Endodermal cell (in vitro differentiated cells): Measurements from ENCODE around the gene EML1. TPM values are rescaled to one million over a fixed set of nuclear protein-coding genes. Genes with fewer than 3 reads are reported as not detected.

Experiments
- DNase-seq: peaks from one replicate; pipeline ENCODE4 v3.0.0-alpha.2; 2017
- H3K27ac ChIP-seq: 2 replicates; pipeline ENCODE4 v1.5.1; 2013; ENCODE audit warnings: mild to moderate bottlenecking, low read depth, low read length, moderate library complexity
- H3K27me3 ChIP-seq: 2 replicates; pipeline ENCODE4 v1.6.1; 2013; ENCODE audit warnings: mild to moderate bottlenecking, low read length, moderate library complexity; ENCODE audit not compliant: insufficient read depth, control insufficient read depth, poor library complexity, severe bottlenecking
- H3K36me3 ChIP-seq: 2 replicates; pipeline ENCODE4 v1.7.0; 2013; ENCODE audit warnings: mild to moderate bottlenecking, low read length, moderate library complexity; ENCODE audit not compliant: control insufficient read depth, insufficient read depth
- H3K4me1 ChIP-seq: one replicate; pipeline ENCODE4 v1.7.0; 2013; ENCODE audit warnings: low read length; ENCODE audit not compliant: control insufficient read depth, insufficient read depth
- H3K4me3 ChIP-seq: 2 replicates; pipeline ENCODE4 v1.5.1; 2013; ENCODE audit warnings: mild to moderate bottlenecking, low read length, moderate library complexity
- H3K9ac ChIP-seq: 2 replicates; pipeline ENCODE4 v1.6.1; 2013; ENCODE audit warnings: mild to moderate bottlenecking, low read length, moderate library complexity; ENCODE audit not compliant: poor library complexity, severe bottlenecking; ENCODE audit errors: extremely low read depth
- H3K9me3 ChIP-seq: 2 replicates; pipeline ENCODE4 v1.6.1; 2013; ENCODE audit warnings: mild to moderate bottlenecking, low read length, moderate library complexity; ENCODE audit not compliant: control insufficient read depth
- H3K27ac Mint-ChIP-seq: 2 replicates; pipeline ENCODE4 v1.8.0; 2020; ENCODE audit warnings: mixed read lengths
- H3K27me3 Mint-ChIP-seq: 2 replicates; pipeline ENCODE4 v1.8.0; 2021; ENCODE audit warnings: mild to moderate bottlenecking, mixed read lengths; ENCODE audit not compliant: insufficient read depth
- H3K36me3 Mint-ChIP-seq: 2 replicates; pipeline ENCODE4 v1.8.0; 2020; ENCODE audit warnings: low read depth, mixed read lengths
- H3K4me1 Mint-ChIP-seq: 2 replicates; pipeline ENCODE4 v1.8.0; 2020; ENCODE audit warnings: mixed read lengths
- H3K4me3 Mint-ChIP-seq: 2 replicates; pipeline ENCODE4 v1.8.0; 2020; ENCODE audit warnings: mild to moderate bottlenecking, moderate library complexity, mixed read lengths
- H3K9me3 Mint-ChIP-seq: 2 replicates; pipeline ENCODE4 v1.8.0; 2020; ENCODE audit warnings: mild to moderate bottlenecking, mixed read lengths
- CTCF ChIP-seq: fragments of 200-600 bp; sonication (generic); conservative IDR thresholded peaks from 2 replicates; pipeline ENCODE4 v1.5.0; 2021; ENCODE audit warnings: antibody characterized with exemption, mild to moderate bottlenecking
- WGBS, 2 experiments: methylation state at CpG; one replicate each; pipeline versions ENCODE4 v1.1.5 to v1.1.7; 2013; ENCODE audit warnings: missing lambda C conversion rate in 2 of 2, mixed read lengths in 1 of 2; ENCODE audit not compliant: insufficient coverage in 1 of 2, insufficient read length in 1 of 2; 5-methylcytosine and 5-hydroxymethylcytosine counted together
- total RNA-seq, 2 donors: library from RNA; stranded (reverse); fragmentation: NEBNext Ultra II Directional in 1 of 2; extraction: Animal tissue kit (Norgen Biotek cat#: 25700) in 1 of 2; gene quantifications; 2 replicates in 1 of 2; 3 replicates in 1 of 2; pipeline ENCODE4 v1.2.1, GENCODE V29; 2021

Gene EML1
- total RNA-seq, 2 donors from 2014 or later = 25.0 to 31.4 TPM

DNA sequence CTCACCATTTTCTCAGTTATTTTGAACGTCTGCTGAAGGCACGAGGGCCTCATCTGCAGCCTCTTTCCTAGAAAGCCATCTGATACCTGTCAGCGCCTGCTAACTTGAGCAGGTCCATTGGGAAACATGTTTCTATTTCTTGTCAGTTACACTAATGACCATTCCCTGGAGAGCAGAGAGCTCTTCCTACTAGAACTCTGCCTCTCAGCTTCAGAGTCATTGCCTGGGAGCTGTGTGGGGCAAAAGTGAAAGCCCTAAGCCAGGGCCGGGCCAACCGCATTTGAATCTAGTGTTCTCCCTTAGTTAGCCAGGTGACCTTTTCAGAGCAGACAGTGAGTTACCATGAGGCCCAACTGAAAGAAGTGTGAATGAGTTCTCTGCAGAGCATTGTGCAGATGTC, 135.8 kb downstream of the EML1 start:
- WGBS, 2 experiments = 93 to 94% methylated on average over 5 of the region's 5 CpGs
- no peaks in the 10 kb centered on the region for H3K9me3 ChIP-seq

GRCh38 chr14:99929601-99930000, 136.4 kb downstream of the EML1 start:
- 93 to 96% methylated on average over 5 to 6 of the region's 6 CpGs for WGBS, 2 experiments
- Histone ChIP-seq H3K27me3 (no peaks in the 10 kb centered on the region), H3K36me3 (peaks cover 4% of the 10 kb centered on the region), H3K9ac (no peak overlapping the region), H3K9me3 (no peaks in the 10 kb centered on the region), H3K4me3 (no peak overlapping the region), H3K27ac (no peak overlapping the region), H3K4me1 (no peaks in the 10 kb centered on the region)
- Mint-ChIP-seq H3K27me3 (no peaks in the 10 kb centered on the region), H3K4me3 (no peak overlapping the region), H3K27ac (no peak overlapping the region), H3K36me3 (peaks cover 12% of the 10 kb centered on the region), H3K9me3 (peaks cover 12% of the 10 kb centered on the region), H3K4me1 (no peaks in the 10 kb centered on the region)
- no peak for DNase-seq
- TF ChIP-seq CTCF = no peak

More for the DNA sequence above, 135.8 kb downstream of the EML1 start:
- no peak for TF ChIP-seq CTCF
- H3K27ac Mint-ChIP-seq = no peak overlapping the region
- peaks cover 12% of the 10 kb centered on the region for H3K36me3 Mint-ChIP-seq
- DNase-seq = no peak
- H3K4me3 Mint-ChIP-seq = no peak overlapping the region
- no peaks in the 10 kb centered on the region for H3K4me1 Mint-ChIP-seq
- H3K27me3 ChIP-seq = no peaks in the 10 kb centered on the region
- peaks cover 12% of the 10 kb centered on the region for H3K9me3 Mint-ChIP-seq
- no peak overlapping the region for H3K4me3 ChIP-seq
- no peaks in the 10 kb centered on the region for H3K4me1 ChIP-seq
- no peak overlapping the region for H3K9ac ChIP-seq
- no peaks in the 10 kb centered on the region for H3K27me3 Mint-ChIP-seq
- H3K27ac ChIP-seq = no peak overlapping the region
- H3K36me3 ChIP-seq = peaks cover 4% of the 10 kb centered on the region

DNA sequence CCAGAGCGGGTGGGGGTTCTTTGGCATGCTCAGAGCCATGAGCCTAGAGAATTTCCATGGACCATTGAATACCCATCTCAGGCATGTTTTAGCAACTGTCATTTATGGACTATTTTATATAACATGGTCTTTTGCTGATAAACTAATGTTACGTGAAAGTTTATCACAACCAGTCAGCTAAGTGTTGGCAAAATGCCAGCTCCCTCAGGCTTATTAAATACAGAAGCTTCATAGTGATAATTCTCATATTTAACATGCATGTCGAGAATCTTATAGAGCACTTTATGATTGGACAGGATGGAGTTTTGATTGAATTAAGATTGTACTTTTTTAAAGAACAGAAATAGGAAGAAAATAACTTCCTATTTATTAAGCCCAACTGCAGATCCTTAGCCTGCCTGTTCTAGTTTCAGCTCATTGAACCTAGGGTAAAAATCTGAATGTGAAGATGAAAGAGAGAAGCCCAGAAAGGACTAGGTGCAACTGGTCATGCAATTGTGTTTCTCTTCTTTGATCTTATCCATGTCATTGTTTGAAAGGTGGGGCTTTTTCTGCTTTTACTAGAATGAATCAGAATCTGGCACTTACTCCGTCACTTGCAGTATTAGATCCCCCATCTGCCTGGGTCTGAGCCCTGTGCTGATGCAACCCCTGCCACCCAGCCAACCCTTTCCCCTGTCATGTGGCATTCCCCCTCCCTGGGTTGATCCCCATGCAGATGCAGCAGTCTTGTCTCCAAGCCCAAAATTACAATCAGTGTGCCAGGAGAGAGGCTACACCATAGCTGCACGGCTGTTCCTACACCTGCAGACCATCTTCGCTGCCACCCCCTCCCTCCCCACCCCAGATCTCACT, 137.4 kb downstream of the EML1 start:
- H3K4me3 ChIP-seq = no peak overlapping the region
- peaks cover 12% of the 10 kb centered on the region for H3K9me3 Mint-ChIP-seq
- H3K27me3 Mint-ChIP-seq = no peaks in the 10 kb centered on the region
- peaks cover 9% of the 10 kb centered on the region for H3K36me3 Mint-ChIP-seq
- no peak overlapping the region for H3K27ac ChIP-seq
- no peak overlapping the region for H3K4me3 Mint-ChIP-seq
- H3K27me3 ChIP-seq = no peaks in the 10 kb centered on the region
- no peaks in the 10 kb centered on the region for H3K36me3 ChIP-seq
- TF ChIP-seq CTCF = no peak
- 92% methylated on average over 5 of the region's 6 CpGs for WGBS, 2 experiments
- H3K9ac ChIP-seq = no peak overlapping the region
- no peaks in the 10 kb centered on the region for H3K4me1 ChIP-seq
- no peak overlapping the region for H3K27ac Mint-ChIP-seq
- H3K4me1 Mint-ChIP-seq = no peaks in the 10 kb centered on the region
- DNase-seq = no peak
- H3K9me3 ChIP-seq = no peaks in the 10 kb centered on the region
